Activated CD4-positive, alpha-beta T cell treated with anti-CD3 and anti-CD28 coated beads, Interleukin-2, amount 50 U/mL, for 24 hours (primary cell): Measurements from ENCODE around the gene DLGAP3.

Experiments
- DNase-seq, 2 donors: peaks; one replicate each; pipeline ENCODE4 v3.0.0-alpha.2; 2020; ENCODE audit warnings: low read depth in 1 of 2, low spot score in 1 of 2

The DLGAP3 gene

GRCh38 chr1:34928699-34929496 lies 552 bp downstream of the DLGAP3 start:
- DNase-seq, result no peak

- no peak for DNase-seq
Measured at GRCh38 chr1:34928066-34928696, 1.3 kb downstream of the DLGAP3 start.

GRCh38 chr1:34927316-34927715 lies 2.1 kb downstream of the DLGAP3 start:
- no peak for DNase-seq

DNA sequence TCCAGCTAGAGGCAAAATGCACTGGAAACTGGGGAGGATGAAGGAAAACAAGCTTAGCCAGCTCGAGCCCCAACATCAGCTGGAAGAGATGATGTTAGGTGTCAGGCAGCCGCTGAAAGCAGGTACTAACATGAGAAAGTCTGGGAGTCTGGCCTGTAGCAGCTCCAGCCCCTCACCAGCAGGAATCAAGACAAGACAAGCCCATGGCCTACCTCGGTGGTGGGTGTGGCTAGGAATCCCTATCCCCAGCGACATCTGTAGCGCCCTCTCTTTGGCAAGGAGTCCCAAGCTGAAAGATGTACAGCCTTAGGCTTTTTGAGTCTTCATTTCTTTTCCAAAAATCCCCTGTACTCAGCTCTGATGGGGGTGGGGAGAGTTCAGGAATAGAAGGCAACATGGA lies 2.6 kb downstream of the DLGAP3 start:
- DNase-seq, result no peak

- DNase-seq, result no peak
Measured at GRCh38 chr1:34926156-34926555, 3.3 kb downstream of the DLGAP3 start.

DNA sequence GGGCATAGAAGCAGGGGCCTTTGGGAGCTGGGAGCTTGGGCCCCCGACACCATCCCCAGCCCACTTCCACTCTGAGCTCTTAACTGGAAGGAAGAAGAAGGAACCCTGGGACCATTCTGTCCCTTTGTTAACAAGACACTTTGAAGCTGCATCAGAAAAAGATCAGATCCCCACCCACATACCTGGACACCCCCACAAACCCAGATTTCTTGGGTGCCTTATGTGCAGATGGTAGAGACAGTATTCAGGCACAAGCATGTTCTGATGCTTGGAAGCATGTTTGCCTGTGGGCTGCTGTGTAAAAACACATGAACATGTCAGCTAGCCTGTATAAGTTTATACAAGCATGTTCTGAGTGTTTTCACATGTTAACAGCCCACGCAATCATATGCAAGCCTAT lies 3.7 kb downstream of the DLGAP3 start:
- no peak for DNase-seq

DNA sequence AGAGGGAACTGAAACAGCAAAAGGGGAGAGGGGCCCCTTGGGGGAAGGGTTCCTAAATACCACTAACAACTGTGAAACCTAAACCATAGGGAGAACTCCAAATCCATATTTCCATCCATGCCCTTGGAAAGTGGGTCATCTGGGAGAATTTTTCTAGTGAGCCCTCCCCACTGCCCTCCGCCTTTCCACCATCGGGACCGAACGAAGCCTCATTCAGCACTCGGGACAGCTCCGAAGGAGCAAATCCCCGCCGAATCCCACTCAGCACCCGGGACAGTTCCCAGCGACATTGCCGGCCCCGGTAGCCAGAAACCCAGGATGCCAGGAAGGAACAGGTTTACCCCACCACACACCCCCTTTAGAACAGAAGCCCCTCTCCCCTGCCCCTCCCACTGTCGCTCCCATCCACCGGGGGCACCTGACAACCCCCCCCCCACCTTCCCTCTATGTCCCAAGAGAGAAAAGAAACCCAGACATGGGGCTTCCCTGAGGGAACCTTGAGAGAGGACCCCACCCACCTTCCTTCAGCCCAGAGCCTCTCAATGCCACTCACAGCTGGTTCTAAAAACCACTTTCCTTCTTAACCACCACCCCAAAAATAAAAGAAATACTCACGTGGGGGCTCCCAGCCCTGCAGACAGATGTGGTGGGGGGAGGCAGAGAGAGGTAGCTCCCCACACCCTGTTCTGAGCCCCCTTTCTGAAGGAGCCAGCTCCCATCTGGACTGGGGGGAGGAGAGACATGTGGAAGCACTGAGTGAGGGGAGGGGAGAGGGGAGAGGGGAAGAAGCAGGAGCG lies 4.5 kb downstream of the DLGAP3 start:
- peak in 1 of 2 donors; percentile 17 for DNase-seq

- no peak for DNase-seq
Measured at GRCh38 chr1:34923490-34923889, 6.0 kb downstream of the DLGAP3 start.

DNA sequence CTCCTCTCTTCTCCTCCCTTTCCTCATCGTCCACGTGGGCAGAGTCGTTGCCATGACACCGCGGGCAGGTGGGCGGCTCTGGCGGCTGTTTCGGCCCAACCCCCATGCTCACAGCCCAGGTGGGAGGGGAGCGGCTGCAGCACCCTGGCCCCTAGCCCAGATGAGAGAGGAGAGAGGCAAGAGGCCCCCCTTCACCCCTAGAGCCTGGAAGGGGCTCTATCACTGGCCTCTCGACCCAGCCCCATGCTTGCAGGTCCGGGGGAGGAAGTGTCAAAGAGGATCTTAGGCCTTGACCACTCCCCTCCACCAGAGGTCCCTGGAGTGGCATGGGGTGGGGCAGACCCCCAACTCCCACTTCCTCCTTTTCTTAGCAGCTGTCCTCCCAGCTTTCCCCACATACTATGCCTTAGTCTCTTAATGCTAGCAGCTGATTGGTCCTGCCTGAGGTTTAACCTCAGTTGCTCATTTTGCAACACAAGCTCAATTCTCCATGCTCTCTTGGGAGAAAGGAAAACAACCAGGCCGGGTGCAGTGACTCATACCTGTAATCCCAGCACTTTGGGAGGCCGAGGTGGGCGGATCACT lies 10.4 kb downstream of the DLGAP3 start:
- DNase-seq, result no peak

GRCh38 chr1:34918386-34918976 lies 11.0 kb downstream of the DLGAP3 start:
- DNase-seq, result no peak

GRCh38 chr1:34917017-34917416 lies 12.4 kb downstream of the DLGAP3 start:
- DNase-seq, result no peak

DNA sequence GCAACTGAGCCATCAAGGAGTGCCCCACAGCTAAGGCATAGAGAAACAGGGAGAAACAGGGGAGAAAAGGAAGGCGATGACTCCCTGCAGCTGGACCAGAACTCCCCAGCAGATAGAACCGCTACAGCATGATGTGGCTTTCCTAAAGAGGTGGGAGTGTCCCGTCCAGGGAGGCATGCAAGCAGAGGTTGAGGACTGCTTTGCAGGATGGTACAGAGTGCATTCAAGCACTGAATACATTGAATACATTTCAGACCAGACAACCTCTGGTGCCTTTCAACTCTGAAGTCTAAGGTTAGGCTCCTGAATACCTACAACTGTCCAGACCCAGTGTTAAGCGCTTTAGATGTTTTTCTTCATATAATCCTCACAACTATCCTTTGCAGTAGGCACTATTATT lies 13.3 kb downstream of the DLGAP3 start:
- DNase-seq, result no peak

- DNase-seq, result no peak
Measured at GRCh38 chr1:34915521-34915920, 13.9 kb downstream of the DLGAP3 start.

GRCh38 chr1:34914958-34915357 lies 14.5 kb downstream of the DLGAP3 start:
- DNase-seq, result no peak

DNA sequence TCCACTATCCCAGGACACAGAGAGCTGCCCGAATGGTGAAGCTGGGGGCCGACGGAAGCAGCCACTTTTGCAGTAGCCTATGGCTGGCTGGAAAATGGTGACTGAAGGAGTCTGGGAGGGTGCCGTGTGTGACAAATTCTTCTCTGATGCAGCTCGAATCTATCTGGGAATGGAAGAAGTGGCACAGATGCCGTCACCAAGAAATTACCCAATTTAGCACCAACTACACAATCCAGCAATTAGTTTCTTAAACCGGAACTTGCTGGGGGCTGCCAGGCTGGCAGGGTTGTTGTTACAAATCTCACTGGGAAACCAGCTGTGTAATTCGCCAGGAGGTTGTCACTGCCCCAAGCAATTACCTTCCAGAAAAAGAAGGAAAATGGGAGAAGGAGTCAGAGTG lies 18.0 kb downstream of the DLGAP3 start:
- DNase-seq, result no peak

DNA sequence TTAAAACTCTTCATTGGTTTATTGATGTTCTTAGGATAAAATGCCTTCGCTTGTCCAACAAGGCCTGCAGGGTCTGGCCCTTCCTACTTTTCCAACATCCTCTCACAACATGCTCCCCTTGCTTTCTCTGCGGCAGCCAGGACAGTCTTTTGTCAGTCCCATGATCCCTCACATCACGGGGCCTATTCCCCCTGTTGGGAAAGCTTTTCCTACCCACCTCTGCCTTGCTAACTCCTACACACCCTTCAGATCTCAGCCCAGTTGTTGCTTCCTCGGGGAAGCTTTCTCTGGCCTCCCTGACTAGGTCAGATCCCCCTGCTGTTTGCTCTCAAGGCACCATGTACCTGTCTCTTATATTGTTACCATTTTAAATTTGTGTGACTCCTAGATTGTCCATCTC lies 19.0 kb downstream of the DLGAP3 start:
- no peak for DNase-seq

GRCh38 chr1:34908369-34908768 lies 21.1 kb downstream of the DLGAP3 start:
- no peak for DNase-seq

DNA sequence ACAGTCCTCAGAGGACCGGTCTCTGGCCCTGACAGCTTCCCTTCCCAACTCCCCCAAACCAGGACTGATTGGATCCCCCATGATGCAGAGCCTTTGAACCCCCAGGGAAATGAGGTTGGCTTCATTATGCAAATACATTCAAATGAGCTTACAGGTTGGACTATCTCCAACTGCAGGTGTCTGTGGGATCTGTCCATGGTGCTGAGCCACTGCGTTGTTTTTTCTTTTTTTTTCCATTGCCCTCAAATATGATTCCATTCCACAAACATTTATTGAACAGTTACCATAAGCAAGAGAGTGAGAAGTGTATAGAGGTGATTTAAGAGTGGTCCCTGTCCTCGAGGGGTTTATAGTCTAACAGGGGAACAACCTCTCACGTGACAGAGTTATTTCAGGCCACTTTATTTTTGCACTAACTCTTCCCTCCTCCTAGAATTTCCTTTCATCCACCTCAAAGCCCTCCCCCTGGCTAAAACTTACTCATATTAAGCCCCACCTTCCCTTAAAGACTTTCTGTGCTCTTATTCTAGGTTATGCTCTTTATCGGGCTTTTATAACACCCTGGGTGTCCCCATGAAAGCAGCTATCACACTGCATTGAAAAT lies 21.9 kb downstream of the DLGAP3 start:
- no peak for DNase-seq

GRCh38 chr1:34906756-34907155 lies 22.7 kb downstream of the DLGAP3 start:
- DNase-seq, result no peak

DNA sequence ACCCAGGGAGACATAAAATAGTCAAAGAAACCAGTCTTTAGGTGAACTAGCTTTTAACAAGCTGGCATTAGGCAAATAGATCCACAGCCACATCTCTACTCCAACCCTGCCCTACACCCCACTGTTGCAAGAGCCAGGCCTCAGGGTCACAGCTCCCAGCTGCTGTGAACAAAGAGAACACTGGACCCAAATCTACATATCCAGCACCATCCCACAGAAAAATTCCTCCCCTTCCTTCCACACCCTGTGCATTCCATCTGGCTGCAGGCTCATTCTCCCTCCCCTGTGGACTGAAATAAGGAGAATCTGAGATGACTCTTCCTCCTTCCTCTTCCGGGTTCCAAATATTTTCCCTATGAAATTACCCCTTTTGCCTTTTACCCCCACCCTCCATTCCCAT lies 23.2 kb downstream of the DLGAP3 start:
- no peak for DNase-seq

DNA sequence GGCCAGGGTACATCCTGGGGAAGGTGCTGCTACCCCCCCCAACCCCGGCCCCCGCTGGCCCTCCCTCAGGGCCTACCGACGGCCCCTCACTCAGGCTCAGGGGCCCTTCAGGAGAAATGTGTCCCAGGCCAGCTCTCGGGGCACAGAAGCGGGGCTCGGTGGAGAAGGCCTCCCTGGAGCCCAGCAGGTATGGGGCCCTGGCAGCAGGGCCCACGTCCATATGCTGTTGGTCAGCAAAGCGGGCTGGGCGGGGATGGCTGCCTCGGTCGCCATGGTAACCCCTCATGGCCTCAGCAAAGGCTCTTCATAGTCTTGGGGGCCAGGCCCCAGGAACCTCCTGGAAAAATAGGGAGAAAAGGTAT lies 24.4 kb downstream of the DLGAP3 start:
- DNase-seq, result no peak
